Choroid plexus epithelial cell (primary cell): ENCODE measurements around the gene COL28A1.

Experiments
- DNase-seq: peaks from one replicate; pipeline ENCODE4 v3.0.0-alpha.2; 2010; ENCODE audit warnings: low read depth
- H3K4me3 ChIP-seq: 2 replicates; pipeline ENCODE4 v1.5.1; 2011; ENCODE audit warnings: low read depth, mild to moderate bottlenecking, control low read depth, low read length, moderate library complexity
- TF ChIP-seq, protein P1 (sequence below): conservative IDR thresholded peaks from 2 replicates; pipeline ENCODE4 v1.5.1; 2011; ENCODE audit warnings: low read depth, mild to moderate bottlenecking, control low read depth, inconsistent platforms, low read length, moderate library complexity

The COL28A1 gene

GRCh38 chr7:7351832-7352231 lies 183.8 kb downstream of the COL28A1 start:
- DNase-seq, result no peak
- H3K4me3 ChIP-seq, result no peak overlapping the region
- TF ChIP-seq, protein P1, sequence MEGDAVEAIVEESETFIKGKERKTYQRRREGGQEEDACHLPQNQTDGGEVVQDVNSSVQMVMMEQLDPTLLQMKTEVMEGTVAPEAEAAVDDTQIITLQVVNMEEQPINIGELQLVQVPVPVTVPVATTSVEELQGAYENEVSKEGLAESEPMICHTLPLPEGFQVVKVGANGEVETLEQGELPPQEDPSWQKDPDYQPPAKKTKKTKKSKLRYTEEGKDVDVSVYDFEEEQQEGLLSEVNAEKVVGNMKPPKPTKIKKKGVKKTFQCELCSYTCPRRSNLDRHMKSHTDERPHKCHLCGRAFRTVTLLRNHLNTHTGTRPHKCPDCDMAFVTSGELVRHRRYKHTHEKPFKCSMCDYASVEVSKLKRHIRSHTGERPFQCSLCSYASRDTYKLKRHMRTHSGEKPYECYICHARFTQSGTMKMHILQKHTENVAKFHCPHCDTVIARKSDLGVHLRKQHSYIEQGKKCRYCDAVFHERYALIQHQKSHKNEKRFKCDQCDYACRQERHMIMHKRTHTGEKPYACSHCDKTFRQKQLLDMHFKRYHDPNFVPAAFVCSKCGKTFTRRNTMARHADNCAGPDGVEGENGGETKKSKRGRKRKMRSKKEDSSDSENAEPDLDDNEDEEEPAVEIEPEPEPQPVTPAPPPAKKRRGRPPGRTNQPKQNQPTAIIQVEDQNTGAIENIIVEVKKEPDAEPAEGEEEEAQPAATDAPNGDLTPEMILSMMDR, result no peak

DNA sequence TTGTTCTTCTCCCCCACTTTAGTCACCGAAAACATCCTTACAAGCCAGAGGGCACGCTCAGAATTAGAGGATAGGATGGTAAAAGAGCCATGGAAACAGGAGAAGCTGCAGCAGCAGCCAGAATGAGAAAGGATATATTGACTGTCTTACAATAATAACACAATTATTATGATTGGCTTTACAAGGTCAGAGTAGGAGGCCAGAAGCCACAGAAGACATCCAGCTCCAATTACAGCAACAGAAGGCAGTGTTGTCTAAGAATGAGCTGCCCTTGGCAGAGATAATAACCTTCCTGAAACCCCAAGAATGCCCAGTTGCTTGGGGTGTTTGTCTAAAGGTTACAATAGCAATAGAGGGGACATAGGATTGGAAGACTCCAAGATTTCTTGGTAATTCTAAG lies 184.5 kb downstream of the COL28A1 start:
- H3K4me3 ChIP-seq, result no peak overlapping the region
- no peak for DNase-seq
- TF ChIP-seq, protein P1, result no peak

DNA sequence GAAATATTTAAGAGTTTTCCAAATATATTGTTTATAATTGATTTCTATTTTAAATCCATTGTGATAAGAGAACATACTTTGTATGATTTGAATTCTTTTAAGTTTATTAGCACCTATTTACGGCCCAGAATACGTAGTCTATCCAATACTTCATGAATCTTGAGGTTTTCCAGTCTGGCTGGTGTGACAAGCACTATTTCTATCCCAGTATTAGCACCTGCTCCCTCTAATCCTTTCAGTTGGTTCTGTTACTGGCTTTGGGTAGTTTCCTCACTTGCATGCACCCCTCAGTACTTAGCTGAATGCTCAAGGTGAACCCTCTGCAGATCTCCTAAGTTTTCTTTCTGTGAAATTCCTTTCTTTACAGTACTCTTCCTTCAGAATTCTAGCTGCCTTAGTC lies 186.5 kb downstream of the COL28A1 start:
- no peak overlapping the region for H3K4me3 ChIP-seq
- TF ChIP-seq, protein P1, result no peak
- DNase-seq, result no peak

DNA sequence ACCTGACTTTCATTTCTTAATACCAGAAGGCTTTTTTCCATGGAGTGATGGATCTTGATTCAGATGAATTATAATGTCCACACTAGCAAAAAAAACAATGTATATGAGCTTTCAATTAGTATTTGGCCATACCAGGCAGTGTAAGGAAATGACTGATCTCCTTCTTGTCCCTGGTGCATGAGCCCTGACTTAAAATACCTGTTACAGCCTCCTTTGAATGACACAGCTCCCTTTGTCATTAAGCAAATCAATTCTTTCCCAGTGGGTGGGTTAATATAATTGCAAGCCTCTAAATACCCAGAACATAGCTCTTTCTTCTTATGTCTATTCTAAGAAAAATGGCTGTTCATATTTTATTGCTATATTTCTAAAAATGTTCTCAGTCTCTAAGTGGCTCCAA lies 188.6 kb downstream of the COL28A1 start:
- TF ChIP-seq, protein P1, result no peak
- no peak for DNase-seq

GRCh38 chr7:7344583-7344982 lies 191.1 kb downstream of the COL28A1 start:
- no peak for DNase-seq
- no peak overlapping the region for H3K4me3 ChIP-seq
- TF ChIP-seq, protein P1, result no peak

More for the DNA sequence above, 188.6 kb downstream of the COL28A1 start:
- no peak overlapping the region for H3K4me3 ChIP-seq

GRCh38 chr7:7335909-7336308 lies 199.8 kb downstream of the COL28A1 start:
- no peak overlapping the region for H3K4me3 ChIP-seq
- TF ChIP-seq, protein P1, result no peak
- DNase-seq, result no peak

DNA sequence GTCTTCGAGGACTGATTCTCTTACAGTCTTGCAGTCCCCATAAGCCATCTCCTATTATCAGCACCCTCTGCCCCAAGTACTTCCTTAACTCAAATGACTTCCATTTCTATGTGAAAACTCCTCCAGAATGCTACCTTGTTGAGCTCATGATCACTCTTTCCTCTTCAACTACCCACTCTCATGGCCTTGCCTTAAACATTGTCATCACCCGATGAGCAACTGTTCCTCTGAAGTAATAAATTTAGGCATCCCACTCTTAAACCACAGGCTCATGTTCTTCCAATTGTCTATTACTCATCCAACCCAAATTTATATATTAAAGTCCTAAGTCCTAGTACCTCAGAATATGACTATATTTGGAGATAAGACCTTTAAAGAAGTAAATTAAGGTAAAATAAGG lies 200.5 kb downstream of the COL28A1 start:
- H3K4me3 ChIP-seq, result no peak overlapping the region
- TF ChIP-seq, protein P1, result no peak
- DNase-seq, result no peak
